Prostate gland (tissue), 2 donors: Measurements from ENCODE around the gene KCND1.

Experiments
- CTCF ChIP-seq, 4 experiments: fragments of 200-600 bp in 2 of 4; fragments of 450-650 bp in 2 of 4; sonication (generic) in 2 of 4; IDR thresholded peaks; 1 replicate in 3 of 4; 2 replicates in 1 of 4; pipeline ENCODE4 v1.5.1; 2016 to 2019; ENCODE audit warnings: antibody characterized with exemption in 4 of 4, mild to moderate bottlenecking in 2 of 4, moderate library complexity in 2 of 4
- POLR2A ChIP-seq: fragments of 450-650 bp; IDR thresholded peaks from one replicate; pipeline ENCODE4 v1.6.1; 2016; ENCODE audit warnings: antibody characterized with exemption, mild to moderate bottlenecking

GRCh38 chrX:48958635-48959094, 13.0 kb downstream of the KCND1 start:
- TF ChIP-seq CTCF (IDR thresholded peaks at IDR 0.05): no peak
- TF ChIP-seq POLR2A: peak; percentile 10
